ENCODE data around the gene GPA33.

GPA33 gene

DNA sequence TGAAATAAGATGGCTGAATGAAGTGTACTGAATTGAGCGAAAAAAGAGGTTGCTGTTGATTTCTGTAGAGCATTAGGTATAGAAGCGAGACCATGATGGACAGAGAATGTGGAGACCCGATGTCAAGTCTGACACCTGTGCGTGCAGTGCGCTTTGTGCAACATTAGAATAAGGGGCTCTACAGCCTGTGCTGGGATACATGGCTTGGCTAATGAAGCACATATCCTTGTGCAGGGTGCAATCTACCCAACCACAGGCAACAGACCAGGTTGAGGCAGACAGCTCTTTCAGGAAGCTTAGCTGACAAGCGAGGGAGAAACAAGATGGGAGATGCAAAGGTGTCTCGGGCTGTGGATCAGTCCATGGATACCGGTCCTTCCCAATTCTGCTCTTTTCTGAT, 18.9 kb downstream of the GPA33 start:
- no peak overlapping the region for H3K4me3 ChIP-seq (ENCODE audit: low read depth, low read length)
- TF ChIP-seq, protein P1, sequence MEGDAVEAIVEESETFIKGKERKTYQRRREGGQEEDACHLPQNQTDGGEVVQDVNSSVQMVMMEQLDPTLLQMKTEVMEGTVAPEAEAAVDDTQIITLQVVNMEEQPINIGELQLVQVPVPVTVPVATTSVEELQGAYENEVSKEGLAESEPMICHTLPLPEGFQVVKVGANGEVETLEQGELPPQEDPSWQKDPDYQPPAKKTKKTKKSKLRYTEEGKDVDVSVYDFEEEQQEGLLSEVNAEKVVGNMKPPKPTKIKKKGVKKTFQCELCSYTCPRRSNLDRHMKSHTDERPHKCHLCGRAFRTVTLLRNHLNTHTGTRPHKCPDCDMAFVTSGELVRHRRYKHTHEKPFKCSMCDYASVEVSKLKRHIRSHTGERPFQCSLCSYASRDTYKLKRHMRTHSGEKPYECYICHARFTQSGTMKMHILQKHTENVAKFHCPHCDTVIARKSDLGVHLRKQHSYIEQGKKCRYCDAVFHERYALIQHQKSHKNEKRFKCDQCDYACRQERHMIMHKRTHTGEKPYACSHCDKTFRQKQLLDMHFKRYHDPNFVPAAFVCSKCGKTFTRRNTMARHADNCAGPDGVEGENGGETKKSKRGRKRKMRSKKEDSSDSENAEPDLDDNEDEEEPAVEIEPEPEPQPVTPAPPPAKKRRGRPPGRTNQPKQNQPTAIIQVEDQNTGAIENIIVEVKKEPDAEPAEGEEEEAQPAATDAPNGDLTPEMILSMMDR (conservative IDR thresholded peaks at IDR 0.05; ENCODE audit: low read depth, low read length), result no peak
- DNase-seq (ENCODE audit: low read depth), result no peak

- no peak overlapping the region for H3K4me3 ChIP-seq (ENCODE audit: low read depth, low read length)
- TF ChIP-seq, protein P1 (conservative IDR thresholded peaks at IDR 0.05; ENCODE audit: low read depth, low read length), result no peak
These were observed 21.4 kb downstream of the GPA33 start for GRCh38 chr1:167068761-167069160.

GRCh38 chr1:167067904-167068303, 22.3 kb downstream of the GPA33 start:
- H3K4me3 ChIP-seq (ENCODE audit: low read depth, low read length), result no peak overlapping the region
- TF ChIP-seq, protein P1 (conservative IDR thresholded peaks at IDR 0.05; ENCODE audit: low read depth, low read length), result no peak
- no peak for DNase-seq (ENCODE audit: low read depth)

More at GRCh38 chr1:167068761-167069160, 21.4 kb downstream of the GPA33 start:
- DNase-seq (ENCODE audit: low read depth), result no peak

GRCh38 chr1:167066333-167067122, 23.6 kb downstream of the GPA33 start:
- DNase-seq (ENCODE audit: low read depth), result peak; percentile 62
- TF ChIP-seq, protein P1 (conservative IDR thresholded peaks at IDR 0.05; ENCODE audit: low read depth, low read length), result peak; percentile 93
- peak overlapping the region; percentile 47 for H3K4me3 ChIP-seq (ENCODE audit: low read depth, low read length)

GRCh38 chr1:167065471-167065870, 24.7 kb downstream of the GPA33 start:
- TF ChIP-seq, protein P1 (conservative IDR thresholded peaks at IDR 0.05; ENCODE audit: low read depth, low read length), result no peak

GRCh38 chr1:167064621-167065020, 25.6 kb downstream of the GPA33 start:
- no peak overlapping the region for H3K4me3 ChIP-seq (ENCODE audit: low read depth, low read length)
- TF ChIP-seq, protein P1 (conservative IDR thresholded peaks at IDR 0.05; ENCODE audit: low read depth, low read length), result no peak
- no peak for DNase-seq (ENCODE audit: low read depth)

More at GRCh38 chr1:167065471-167065870, 24.7 kb downstream of the GPA33 start:
- H3K4me3 ChIP-seq (ENCODE audit: low read depth, low read length), result no peak overlapping the region
- no peak for DNase-seq (ENCODE audit: low read depth)

DNA sequence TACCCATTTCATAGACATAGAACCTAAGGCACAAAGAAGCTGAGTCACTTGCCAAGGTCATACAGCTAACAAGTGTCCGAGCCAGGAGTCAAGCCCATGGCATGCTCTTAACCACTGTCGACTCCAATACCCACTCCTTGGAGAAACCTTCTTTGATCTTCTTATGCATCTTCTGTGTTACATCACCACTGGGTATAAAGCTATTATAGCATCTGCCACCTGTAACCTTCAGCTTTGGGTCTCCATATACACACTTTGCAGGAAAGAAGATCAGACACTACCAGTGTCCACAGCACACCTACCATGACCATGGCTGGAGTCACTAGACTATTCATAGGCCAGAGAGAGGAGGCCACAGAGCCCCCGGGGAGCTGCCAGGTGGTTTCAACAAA, 29.1 kb downstream of the GPA33 start:
- TF ChIP-seq, protein P1 (conservative IDR thresholded peaks at IDR 0.05; ENCODE audit: low read depth, low read length), result no peak
- no peak for DNase-seq (ENCODE audit: low read depth)
- no peak overlapping the region for H3K4me3 ChIP-seq (ENCODE audit: low read depth, low read length)
